ENCODE measurements around the gene ADRA1B.

Gene ADRA1B

GRCh38 chr5:159902444-159903121 is 13.7 kb upstream of the ADRA1B start:
- DNase-seq: no peak

GRCh38 chr5:159903131-159903530 is 13.2 kb upstream of the ADRA1B start:
- no peak for DNase-seq

GRCh38 chr5:159904874-159905273 is 11.4 kb upstream of the ADRA1B start:
- DNase-seq: no peak

GRCh38 chr5:159905496-159905895 is 10.8 kb upstream of the ADRA1B start:
- no peak for DNase-seq

- DNase-seq: no peak
Observed at GRCh38 chr5:159906463-159906862, 9.8 kb upstream of the ADRA1B start.

- DNase-seq: no peak
Observed at GRCh38 chr5:159906943-159907342, 9.3 kb upstream of the ADRA1B start.

GRCh38 chr5:159907689-159908590 is 8.3 kb upstream of the ADRA1B start:
- DNase-seq: no peak

- DNase-seq: no peak
Observed at GRCh38 chr5:159908591-159908940, 7.7 kb upstream of the ADRA1B start.

- DNase-seq: no peak
Observed at GRCh38 chr5:159909126-159909525, 7.2 kb upstream of the ADRA1B start.

- DNase-seq: no peak
Observed at GRCh38 chr5:159910207-159910842, 6.0 kb upstream of the ADRA1B start.

GRCh38 chr5:159910843-159911229 is 5.4 kb upstream of the ADRA1B start:
- DNase-seq: no peak

- no peak for DNase-seq
Observed at GRCh38 chr5:159911349-159911748, 4.9 kb upstream of the ADRA1B start.

- no peak for DNase-seq
Observed at GRCh38 chr5:159912033-159912800, 4.1 kb upstream of the ADRA1B start.

GRCh38 chr5:159913048-159913447 is 3.2 kb upstream of the ADRA1B start:
- no peak for DNase-seq

- DNase-seq: no peak
Observed at GRCh38 chr5:159913501-159913900, 2.8 kb upstream of the ADRA1B start.

GRCh38 chr5:159916841-159917761 is 819 bp downstream of the ADRA1B start:
- no peak for DNase-seq

- DNase-seq: no peak
Observed at GRCh38 chr5:159917994-159918393, 1.7 kb downstream of the ADRA1B start.

- DNase-seq: no peak
Observed at GRCh38 chr5:159921721-159922120, 5.4 kb downstream of the ADRA1B start.

GRCh38 chr5:159923008-159923407 is 6.7 kb downstream of the ADRA1B start:
- no peak for DNase-seq

GRCh38 chr5:159928122-159928909 is 12.0 kb downstream of the ADRA1B start:
- no peak for DNase-seq

GRCh38 chr5:159929176-159929575 is 12.9 kb downstream of the ADRA1B start:
- no peak for DNase-seq
